Trophoblast cell (in vitro differentiated cells and primary cell): ENCODE measurements around the gene ZC3H8.

Experiments
- DNase-seq, 2 donors: peaks; one replicate each; pipeline ENCODE4 v3.0.0-alpha.2; 2016
- H2AFZ ChIP-seq: 2 replicates; pipeline ENCODE4 v1.6.1; 2013; ENCODE audit warnings: low read length, moderate library complexity, mild to moderate bottlenecking; ENCODE audit not compliant: insufficient read depth, poor library complexity
- H2AK5ac ChIP-seq: 2 replicates; pipeline ENCODE4 v1.6.1; 2013; ENCODE audit warnings: mild to moderate bottlenecking, low read length
- H2BK120ac ChIP-seq: 2 replicates; pipeline ENCODE4 v1.6.1; 2013; ENCODE audit warnings: low read length, mild to moderate bottlenecking, moderate library complexity; ENCODE audit not compliant: insufficient read depth, poor library complexity
- H2BK12ac ChIP-seq: 2 replicates; pipeline ENCODE4 v1.6.1; 2013; ENCODE audit warnings: mild to moderate bottlenecking, low read length, moderate library complexity
- H2BK5ac ChIP-seq: 2 replicates; pipeline ENCODE4 v1.6.1; 2013; ENCODE audit warnings: low read length, low read depth, moderate library complexity, mild to moderate bottlenecking; ENCODE audit not compliant: poor library complexity
- H3K14ac ChIP-seq: 2 replicates; pipeline ENCODE4 v1.6.1; 2013; ENCODE audit warnings: mild to moderate bottlenecking, low read length
- H3K18ac ChIP-seq: 2 replicates; pipeline ENCODE4 v1.6.1; 2013; ENCODE audit warnings: mild to moderate bottlenecking, low read length
- H3K23ac ChIP-seq: 2 replicates; pipeline ENCODE4 v1.6.1; 2013; ENCODE audit warnings: low read length
- H3K27ac ChIP-seq: 2 replicates; pipeline ENCODE4 v1.5.1; 2013; ENCODE audit warnings: low read depth, mild to moderate bottlenecking, inconsistent platforms, low read length, moderate library complexity
- H3K27me3 ChIP-seq: 2 replicates; pipeline ENCODE4 v1.6.1; 2013; ENCODE audit warnings: inconsistent platforms, mild to moderate bottlenecking, low read length, moderate library complexity; ENCODE audit not compliant: insufficient read depth
- H3K36me3 ChIP-seq, 2 experiments: 1 replicate in 1 of 2; 2 replicates in 1 of 2; pipeline ENCODE4 v1.6.1; 2013; ENCODE audit warnings: low read length in 2 of 2, mild to moderate bottlenecking in 2 of 2, moderate library complexity in 1 of 2; ENCODE audit not compliant: insufficient read depth in 2 of 2, control insufficient read depth in 1 of 2
- H3K4ac ChIP-seq: 2 replicates; pipeline ENCODE4 v1.6.1; 2013; ENCODE audit warnings: low read depth, mild to moderate bottlenecking, low read length, moderate library complexity
- H3K4me1 ChIP-seq, 2 experiments: 1 replicate in 1 of 2; 2 replicates in 1 of 2; pipeline ENCODE4 v1.6.1; 2013; ENCODE audit warnings: low read length in 2 of 2, mild to moderate bottlenecking in 2 of 2, moderate library complexity in 1 of 2; ENCODE audit not compliant: insufficient read depth in 2 of 2, control insufficient read depth in 1 of 2
- H3K4me2 ChIP-seq: 2 replicates; pipeline ENCODE4 v1.6.1; 2013; ENCODE audit warnings: inconsistent platforms, mild to moderate bottlenecking, low read length, moderate library complexity
- H3K4me3 ChIP-seq: 2 replicates; pipeline ENCODE4 v1.5.1; 2013; ENCODE audit warnings: mild to moderate bottlenecking, low read depth, low read length, inconsistent platforms
- H3K79me1 ChIP-seq: one replicate; pipeline ENCODE4 v1.6.1; 2013; ENCODE audit warnings: low read length
- H3K79me2 ChIP-seq: 2 replicates; pipeline ENCODE4 v1.6.1; 2013; ENCODE audit warnings: low read length, mild to moderate bottlenecking; ENCODE audit not compliant: control insufficient read depth, insufficient read depth, poor library complexity
- H3K9ac ChIP-seq: 2 replicates; pipeline ENCODE4 v1.6.1; 2013; ENCODE audit warnings: mild to moderate bottlenecking, low read length
- H3K9me3 ChIP-seq: 2 replicates; pipeline ENCODE4 v1.6.1; 2013; ENCODE audit warnings: low read depth, mild to moderate bottlenecking, control low read depth, inconsistent platforms, low read length; ENCODE audit not compliant: insufficient read depth
- H4K12ac ChIP-seq: 2 replicates; pipeline ENCODE4 v1.6.1; 2013; ENCODE audit warnings: low read depth, mild to moderate bottlenecking, low read length, moderate library complexity
- H4K8ac ChIP-seq: 2 replicates; pipeline ENCODE4 v1.6.1; 2013; ENCODE audit warnings: low read depth, mild to moderate bottlenecking, low read length, moderate library complexity
- H4K91ac ChIP-seq: one replicate; pipeline ENCODE4 v1.6.1; 2013; ENCODE audit warnings: low read depth, mild to moderate bottlenecking, low read length, moderate library complexity
- WGBS: extraction: QIAGEN DNeasy Blood & Tissue Kit; methylation state at CpG from one replicate; pipeline ENCODE4 v1.1.7; 2013; ENCODE audit warnings: missing lambda C conversion rate; ENCODE audit not compliant: insufficient read length, insufficient coverage; ENCODE audit errors: extremely low coverage; 5-methylcytosine and 5-hydroxymethylcytosine counted together

The ZC3H8 gene

GRCh38 chr2:112174383-112174782 is 80.5 kb downstream of the ZC3H8 start:
- Histone ChIP-seq H4K8ac (no peak overlapping the region), H3K79me2 (no peaks in the 10 kb centered on the region)

GRCh38 chr2:112173646-112174319 is 81.1 kb downstream of the ZC3H8 start:
- Histone ChIP-seq H2AFZ (no peak overlapping the region), H4K12ac (no peak overlapping the region), H3K79me2 (no peaks in the 10 kb centered on the region), H3K4me3 (no peak overlapping the region), H3K36me3 (no peaks in the 10 kb centered on the region), H3K4ac (no peak overlapping the region), H2BK120ac (no peak overlapping the region), H2BK5ac (no peak overlapping the region), H3K9me3 (no peaks in the 10 kb centered on the region), H4K8ac (no peak overlapping the region), H3K9ac (no peak overlapping the region), H3K14ac (no peak overlapping the region), H3K4me2 (no peak overlapping the region), H3K27ac (no peak overlapping the region), H3K79me1 (no peaks in the 10 kb centered on the region), H3K23ac (no peak overlapping the region), H2BK12ac (no peak overlapping the region), H4K91ac (no peak overlapping the region), H2AK5ac (no peak overlapping the region), H3K18ac (no peak overlapping the region), H3K4me1 (no peaks in the 10 kb centered on the region), H3K27me3 (no peaks in the 10 kb centered on the region)
- DNase-seq = no peak
- WGBS = no CpG with 5 or more reads among the region's 11 CpGs

More at GRCh38 chr2:112174383-112174782, 80.5 kb downstream of the ZC3H8 start:
- H2BK5ac ChIP-seq = no peak overlapping the region
- no peak overlapping the region for H2AFZ ChIP-seq
- no peaks in the 10 kb centered on the region for H3K79me1 ChIP-seq
- H4K12ac ChIP-seq = no peak overlapping the region
- no peak overlapping the region for H3K9ac ChIP-seq
- no peaks in the 10 kb centered on the region for H3K36me3 ChIP-seq
- H2AK5ac ChIP-seq = no peak overlapping the region
- no peaks in the 10 kb centered on the region for H3K4me1 ChIP-seq
- no peaks in the 10 kb centered on the region for H3K9me3 ChIP-seq
- no peak overlapping the region for H3K27ac ChIP-seq
- no peak overlapping the region for H3K4me2 ChIP-seq
- DNase-seq = no peak
- no peak overlapping the region for H4K91ac ChIP-seq
- H3K18ac ChIP-seq = no peak overlapping the region
- H2BK12ac ChIP-seq = no peak overlapping the region
- no CpG with 5 or more reads among the region's 4 CpGs for WGBS
- no peak overlapping the region for H3K4ac ChIP-seq
- no peak overlapping the region for H3K23ac ChIP-seq
- no peak overlapping the region for H3K4me3 ChIP-seq
- H3K27me3 ChIP-seq = no peaks in the 10 kb centered on the region
- H2BK120ac ChIP-seq = no peak overlapping the region
- H3K14ac ChIP-seq = no peak overlapping the region

- H4K12ac ChIP-seq = no peak overlapping the region
- H3K36me3 ChIP-seq = no peaks in the 10 kb centered on the region
- H2BK120ac ChIP-seq = no peak overlapping the region
- H4K8ac ChIP-seq = no peak overlapping the region
- H2AFZ ChIP-seq = no peak overlapping the region
- no peak overlapping the region for H3K14ac ChIP-seq
- H3K79me2 ChIP-seq = no peaks in the 10 kb centered on the region
- H3K4me1 ChIP-seq = no peaks in the 10 kb centered on the region
- H3K9me3 ChIP-seq = peaks cover 3% of the 10 kb centered on the region
- no peak for DNase-seq
- H3K27me3 ChIP-seq = no peaks in the 10 kb centered on the region
- H3K23ac ChIP-seq = no peak overlapping the region
- H3K4me2 ChIP-seq = no peak overlapping the region
- no peak overlapping the region for H3K9ac ChIP-seq
- no peaks in the 10 kb centered on the region for H3K79me1 ChIP-seq
- no peak overlapping the region for H3K4ac ChIP-seq
- H3K18ac ChIP-seq = no peak overlapping the region
- no peak overlapping the region for H2BK12ac ChIP-seq
- H4K91ac ChIP-seq = no peak overlapping the region
- H3K27ac ChIP-seq = no peak overlapping the region
- H2AK5ac ChIP-seq = no peak overlapping the region
- H2BK5ac ChIP-seq = no peak overlapping the region
- WGBS = no CpG with 5 or more reads among the region's 4 CpGs
- H3K4me3 ChIP-seq = no peak overlapping the region
Measured at GRCh38 chr2:112170495-112170894, 84.3 kb downstream of the ZC3H8 start.

GRCh38 chr2:112168422-112169124 is 86.3 kb downstream of the ZC3H8 start:
- Histone ChIP-seq H3K36me3 (no peaks in the 10 kb centered on the region), H2BK120ac (no peak overlapping the region), H3K4ac (no peak overlapping the region), H2BK12ac (no peak overlapping the region), H2AK5ac (no peak overlapping the region), H3K27ac (no peak overlapping the region), H4K91ac (no peak overlapping the region), H3K9me3 (peaks cover 3% of the 10 kb centered on the region), H4K8ac (no peak overlapping the region), H3K4me1 (peaks cover 0 to 3% of the 10 kb centered on the region in 2 experiments), H3K9ac (no peak overlapping the region), H4K12ac (no peak overlapping the region), H3K14ac (no peak overlapping the region), H3K79me1 (no peaks in the 10 kb centered on the region), H3K4me2 (no peak overlapping the region), H3K23ac (no peak overlapping the region), H3K79me2 (no peaks in the 10 kb centered on the region), H3K4me3 (no peak overlapping the region), H3K18ac (no peak overlapping the region), H2BK5ac (no peak overlapping the region), H2AFZ (no peak overlapping the region), H3K27me3 (no peaks in the 10 kb centered on the region)
- DNase-seq = no peak
- no CpG with 5 or more reads among the region's 10 CpGs for WGBS
